ENCODE results near the gene TSTD2.

DNA sequence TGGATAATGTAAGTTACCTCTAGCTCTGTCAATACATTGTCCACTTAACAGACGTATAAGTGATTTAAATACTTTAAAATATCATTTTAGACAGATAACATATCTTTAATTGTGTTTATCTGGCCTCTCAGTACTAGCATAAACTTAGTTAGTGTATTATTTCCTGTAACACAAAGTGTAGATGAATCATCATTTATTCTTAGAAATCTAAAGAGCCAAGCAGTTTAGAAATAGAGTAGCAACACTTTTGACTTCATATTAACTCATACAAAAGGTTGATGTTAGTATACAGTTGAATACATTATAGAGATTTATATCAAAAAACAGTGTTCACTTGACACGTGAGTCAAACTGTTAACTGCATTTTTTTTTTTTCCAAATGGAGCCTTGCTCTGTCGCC is 18.5 kb upstream of the TSTD2 start:
- no peak for TF ChIP-seq CTCF (IDR thresholded peaks at IDR 0.05; ENCODE audit: insufficient read depth, low read length, poor library complexity, severe bottlenecking)
- TF ChIP-seq EZH2phosphoT487 (conservative IDR thresholded peaks at IDR 0.05; ENCODE audit: low read length), result no peak

Measured in SU-DHL-6 (cell line).